CD4-positive, CD25-positive, alpha-beta regulatory T cell (primary cell): Measurements from ENCODE around the gene ACSS2. TPM values are rescaled to one million over a fixed set of nuclear protein-coding genes. Genes with fewer than 3 reads are reported as not detected.

Source experiments
- ATAC-seq, 2 donors: fragments of 150-1000 bp; cut with Tn5 transposase; one replicate each; pipeline ENCODE4 v1.10.0; 2021; ENCODE audit warnings: low read depth in 2 of 2, moderate number of reproducible peaks in 2 of 2, moderate library complexity in 1 of 2
- DNase-seq, 3 donors: peaks; one replicate each; pipeline versions ENCODE4 v3.0.0 to v3.0.0-alpha.2; 2012 to 2022; ENCODE audit warnings: mixed read lengths in 1 of 3
- H3K27ac ChIP-seq: one replicate; pipeline ENCODE4 v1.7.0; 2013; ENCODE audit warnings: mild to moderate bottlenecking, low read length; ENCODE audit not compliant: insufficient read depth, poor library complexity, severe bottlenecking
- H3K27me3 ChIP-seq: one replicate; pipeline ENCODE4 v1.7.0; 2013; ENCODE audit warnings: low read length; ENCODE audit not compliant: control insufficient read depth, insufficient read depth
- H3K36me3 ChIP-seq: one replicate; pipeline ENCODE4 v1.7.0; 2013; ENCODE audit warnings: mild to moderate bottlenecking, low read length, moderate library complexity; ENCODE audit not compliant: control insufficient read depth, insufficient read depth
- H3K4me1 ChIP-seq: 2 replicates; pipeline ENCODE4 v1.7.0; 2013; ENCODE audit warnings: mild to moderate bottlenecking, low read length; ENCODE audit not compliant: insufficient read depth, control insufficient read depth, poor library complexity, severe bottlenecking
- H3K4me3 ChIP-seq: one replicate; pipeline ENCODE4 v1.7.0; 2013; ENCODE audit warnings: low read depth, mild to moderate bottlenecking, low read length, moderate library complexity
- H3K9me3 ChIP-seq, 2 experiments: 1 replicate in 1 of 2; 2 replicates in 1 of 2; pipeline ENCODE4 v1.7.0; 2013; ENCODE audit warnings: low read length in 2 of 2, mild to moderate bottlenecking in 1 of 2, moderate library complexity in 1 of 2; ENCODE audit not compliant: control insufficient read depth in 2 of 2
- H3K27ac Mint-ChIP-seq, 3 donors: one replicate each; pipeline ENCODE4 v1.8.0; 2020 to 2022; ENCODE audit warnings: mild to moderate bottlenecking in 3 of 3, mixed read lengths in 3 of 3, moderate library complexity in 2 of 3
- H3K27me3 Mint-ChIP-seq: one replicate; pipeline ENCODE4 v1.8.0; 2022; ENCODE audit warnings: mild to moderate bottlenecking, mixed read lengths
- H3K36me3 Mint-ChIP-seq: one replicate; pipeline ENCODE4 v1.8.0; 2020; ENCODE audit warnings: mixed read lengths
- H3K4me1 Mint-ChIP-seq, 4 donors: one replicate each; pipeline ENCODE4 v1.8.0; 2020 to 2022; ENCODE audit warnings: mixed read lengths in 4 of 4, mild to moderate bottlenecking in 1 of 4
- H3K4me3 Mint-ChIP-seq, 4 donors: one replicate each; pipeline ENCODE4 v1.8.0; 2020 to 2022; ENCODE audit warnings: mild to moderate bottlenecking in 4 of 4, mixed read lengths in 4 of 4, moderate library complexity in 3 of 4
- H3K9me3 Mint-ChIP-seq, 7 donors: one replicate each; pipeline ENCODE4 v1.8.0; 2020 to 2022; ENCODE audit warnings: mixed read lengths in 7 of 7, mild to moderate bottlenecking in 3 of 7, moderate library complexity in 2 of 7
- polyA plus RNA-seq, 4 donors: library from polyadenylated mRNA; unstranded; fragments of 300-500 nt; fragmentation: Illumina TruSeq; gene quantifications; one replicate each; pipeline ENCODE4 v1.2.3, GENCODE V29; 2021
- total RNA-seq: library from RNA; stranded (reverse); gene quantifications from one replicate; pipeline ENCODE4 v1.2.3, GENCODE V29; 2022

The ACSS2 gene
- total and polyA plus RNA-seq, 5 donors from 2014 or later, result 8.8 to 14.1 (median 11.7) TPM

DNA sequence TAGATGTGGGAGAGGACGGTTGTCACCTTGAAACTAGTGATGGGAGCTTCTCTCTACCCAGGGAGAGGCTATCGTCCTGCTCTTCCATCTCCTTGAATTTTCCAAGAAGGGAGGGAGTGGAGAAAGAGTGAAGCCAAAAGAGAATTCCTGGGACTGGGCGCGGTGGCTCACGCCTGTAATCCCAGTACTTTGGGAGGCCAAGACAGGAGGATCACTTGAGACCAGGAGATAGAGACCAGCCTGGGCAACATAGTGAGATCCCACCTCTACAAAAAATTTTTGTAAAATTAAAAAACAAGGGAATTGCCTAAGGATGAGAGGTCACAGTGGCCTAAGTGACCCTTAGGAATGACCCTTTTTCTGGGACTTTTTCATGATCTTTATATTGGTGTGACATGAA is 88.1 kb downstream of the ACSS2 start:
- H3K4me3 ChIP-seq, result no peak overlapping the region
- Mint-ChIP-seq H3K9me3 (peaks cover 0 to 2% (median 0%) of the 10 kb centered on the region in 7 donors), H3K36me3 (no peaks in the 10 kb centered on the region), H3K4me3 (no peak overlapping the region), H3K4me1 (peaks cover 0 to 4% (median 2%) of the 10 kb centered on the region in 4 donors), H3K27me3 (no peaks in the 10 kb centered on the region), H3K27ac (peak overlapping the region in 1 of 3 donors; percentile 4)
- no peak overlapping the region for H3K27ac ChIP-seq
- no peaks in the 10 kb centered on the region for H3K4me1 ChIP-seq
- H3K9me3 ChIP-seq, result no peaks in the 10 kb centered on the region
- ATAC-seq (no peak), DNase-seq (no peak)
- H3K27me3 ChIP-seq, result no peaks in the 10 kb centered on the region
- no peaks in the 10 kb centered on the region for H3K36me3 ChIP-seq

GRCh38 chr20:34965051-34965450 is 88.6 kb downstream of the ACSS2 start:
- H3K4me1 Mint-ChIP-seq, result peaks cover 0 to 4% (median 2%) of the 10 kb centered on the region in 4 donors
- no peak for DNase-seq
- no peaks in the 10 kb centered on the region for H3K36me3 Mint-ChIP-seq
- Histone ChIP-seq H3K27me3 (no peaks in the 10 kb centered on the region), H3K27ac (no peak overlapping the region), H3K4me3 (no peak overlapping the region), H3K36me3 (no peaks in the 10 kb centered on the region), H3K9me3 (no peaks in the 10 kb centered on the region), H3K4me1 (no peaks in the 10 kb centered on the region)
- no peaks in the 10 kb centered on the region for H3K27me3 Mint-ChIP-seq
- no peak overlapping the region for H3K4me3 Mint-ChIP-seq
- peaks cover 0 to 2% (median 0%) of the 10 kb centered on the region in 7 donors for H3K9me3 Mint-ChIP-seq
- ATAC-seq, result no peak
- H3K27ac Mint-ChIP-seq, result peak overlapping the region in 1 of 3 donors; percentile 42

- ATAC-seq, result no peak
- Histone ChIP-seq H3K36me3 (no peaks in the 10 kb centered on the region), H3K4me1 (no peaks in the 10 kb centered on the region), H3K9me3 (no peaks in the 10 kb centered on the region), H3K27ac (no peak overlapping the region), H3K4me3 (no peak overlapping the region), H3K27me3 (no peaks in the 10 kb centered on the region)
- no peaks in the 10 kb centered on the region for H3K27me3 Mint-ChIP-seq
- H3K36me3 Mint-ChIP-seq, result no peaks in the 10 kb centered on the region
- H3K9me3 Mint-ChIP-seq, result peaks cover 0 to 2% (median 0%) of the 10 kb centered on the region in 7 donors
- H3K4me1 Mint-ChIP-seq, result no peaks in the 10 kb centered on the region
- no peak overlapping the region for H3K4me3 Mint-ChIP-seq
- DNase-seq, result no peak
- no peak overlapping the region for H3K27ac Mint-ChIP-seq
Observed at GRCh38 chr20:34967421-34967820, 91.0 kb downstream of the ACSS2 start.

GRCh38 chr20:34968042-34968775 is 91.8 kb downstream of the ACSS2 start:
- no peak overlapping the region for H3K27ac Mint-ChIP-seq
- H3K9me3 Mint-ChIP-seq, result peaks cover 0 to 2% (median 0%) of the 10 kb centered on the region in 7 donors
- Histone ChIP-seq H3K36me3 (no peaks in the 10 kb centered on the region), H3K4me1 (no peaks in the 10 kb centered on the region), H3K27ac (no peak overlapping the region), H3K4me3 (no peak overlapping the region), H3K27me3 (no peaks in the 10 kb centered on the region), H3K9me3 (no peaks in the 10 kb centered on the region)
- H3K4me3 Mint-ChIP-seq, result no peak overlapping the region
- ATAC-seq (no peak), DNase-seq (no peak)
- no peaks in the 10 kb centered on the region for H3K4me1 Mint-ChIP-seq
- H3K36me3 Mint-ChIP-seq, result no peaks in the 10 kb centered on the region
- H3K27me3 Mint-ChIP-seq, result no peaks in the 10 kb centered on the region

DNA sequence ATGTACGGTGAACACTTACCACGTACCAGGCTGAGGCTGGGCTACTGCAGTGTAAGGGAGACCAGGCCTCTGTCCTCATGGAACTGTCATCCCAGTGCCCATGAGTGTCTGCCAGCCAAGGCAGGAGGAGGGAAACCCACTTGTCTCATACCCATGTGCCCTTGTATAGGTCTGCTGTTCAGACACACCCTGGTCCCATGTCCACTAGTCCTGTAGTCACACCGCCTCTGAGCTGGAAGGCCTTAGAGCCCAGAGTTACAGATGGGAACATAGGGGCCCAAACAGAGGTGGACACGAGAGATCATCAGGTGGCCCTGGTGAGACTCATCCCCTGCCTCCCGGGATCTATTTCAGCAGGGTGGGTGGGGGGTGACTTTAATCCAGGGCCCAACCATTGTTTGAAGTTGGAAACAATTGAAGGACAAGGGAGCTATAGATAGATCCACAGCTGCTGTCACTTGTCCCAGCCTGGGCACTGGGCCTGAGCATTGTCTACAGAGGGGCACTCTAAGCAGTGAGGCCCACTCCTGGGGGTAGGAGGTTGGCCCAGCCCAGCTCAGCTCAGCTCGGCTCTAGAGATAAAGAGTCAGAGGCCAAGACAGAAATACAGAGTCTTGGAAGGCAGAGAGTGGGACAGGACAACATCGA is 93.9 kb downstream of the ACSS2 start:
- Mint-ChIP-seq H3K36me3 (no peaks in the 10 kb centered on the region), H3K27me3 (no peaks in the 10 kb centered on the region), H3K27ac (no peak overlapping the region), H3K4me3 (no peak overlapping the region), H3K4me1 (no peaks in the 10 kb centered on the region), H3K9me3 (peaks cover 0 to 2% (median 0%) of the 10 kb centered on the region in 7 donors)
- no peak for ATAC-seq
- no peaks in the 10 kb centered on the region for H3K36me3 ChIP-seq
- H3K27ac ChIP-seq, result no peak overlapping the region
- DNase-seq, result no peak
- H3K4me1 ChIP-seq, result no peaks in the 10 kb centered on the region
- H3K27me3 ChIP-seq, result no peaks in the 10 kb centered on the region
- no peaks in the 10 kb centered on the region for H3K9me3 ChIP-seq
- no peak overlapping the region for H3K4me3 ChIP-seq

DNA sequence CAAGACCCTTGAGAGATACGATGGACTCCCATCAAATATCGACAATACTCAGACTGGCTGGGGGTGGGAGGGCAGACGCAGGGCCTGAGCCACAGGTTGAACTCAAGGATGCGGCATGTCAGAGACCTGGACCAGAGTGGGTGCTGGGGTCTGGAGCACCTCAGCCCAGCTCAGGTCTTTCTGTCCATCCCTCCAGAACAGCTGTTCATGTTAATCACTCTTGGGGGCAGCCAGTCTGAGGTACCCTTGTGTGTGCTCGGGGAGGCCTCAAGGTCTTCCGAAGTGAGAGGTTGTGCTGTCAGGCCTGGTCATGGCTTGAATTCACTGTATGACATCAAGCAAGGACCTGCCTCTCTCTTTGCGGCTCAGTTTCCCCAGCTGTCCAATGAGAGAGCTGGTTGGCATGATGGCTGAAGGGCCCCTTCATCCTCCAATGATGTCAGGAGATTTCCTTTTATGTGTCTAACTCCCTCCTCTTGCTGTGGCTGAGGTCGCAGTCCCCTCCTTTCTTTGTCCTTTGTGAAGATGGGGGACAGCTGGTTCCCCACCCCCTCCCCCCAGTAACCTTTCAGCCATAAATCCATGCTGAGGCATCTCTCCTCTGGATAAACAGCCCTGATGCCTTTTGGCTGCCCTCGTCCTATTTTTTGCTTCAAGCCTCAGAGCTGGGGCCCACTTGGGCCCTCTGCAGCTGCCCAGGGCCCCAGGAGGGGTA is 94.6 kb downstream of the ACSS2 start:
- Histone ChIP-seq H3K4me3 (no peak overlapping the region), H3K9me3 (no peaks in the 10 kb centered on the region), H3K4me1 (no peaks in the 10 kb centered on the region), H3K27me3 (no peaks in the 10 kb centered on the region), H3K27ac (no peak overlapping the region), H3K36me3 (no peaks in the 10 kb centered on the region)
- Mint-ChIP-seq H3K27ac (no peak overlapping the region), H3K27me3 (no peaks in the 10 kb centered on the region), H3K4me3 (no peak overlapping the region), H3K9me3 (peaks cover 0 to 2% (median 0%) of the 10 kb centered on the region in 7 donors), H3K36me3 (no peaks in the 10 kb centered on the region), H3K4me1 (no peaks in the 10 kb centered on the region)
- no peak for DNase-seq
- ATAC-seq, result no peak

GRCh38 chr20:34971561-34972235 is 95.3 kb downstream of the ACSS2 start:
- no peaks in the 10 kb centered on the region for H3K36me3 ChIP-seq
- no peaks in the 10 kb centered on the region for H3K9me3 ChIP-seq
- H3K27me3 ChIP-seq, result no peaks in the 10 kb centered on the region
- H3K9me3 Mint-ChIP-seq, result peaks cover 0 to 2% (median 0%) of the 10 kb centered on the region in 7 donors
- no peaks in the 10 kb centered on the region for H3K4me1 ChIP-seq
- no peak overlapping the region for H3K27ac ChIP-seq
- no peak overlapping the region for H3K27ac Mint-ChIP-seq
- H3K27me3 Mint-ChIP-seq, result peaks cover 6% of the 10 kb centered on the region
- H3K4me3 Mint-ChIP-seq, result no peak overlapping the region
- DNase-seq (no peak), ATAC-seq (no peak)
- H3K4me3 ChIP-seq, result no peak overlapping the region
- no peaks in the 10 kb centered on the region for H3K4me1 Mint-ChIP-seq
- H3K36me3 Mint-ChIP-seq, result no peaks in the 10 kb centered on the region
